Kasumi-1 (cell line): ENCODE data around the gene CLPSL2.
"Not testable (repeated sequence)": the region's sequence is repeated elsewhere in the genome, so short reads cannot be mapped to it uniquely, and the experiment has no call there.

Source experiments
- DNase-seq, 2 experiments: peaks; one replicate each; lab custom pipeline; 2025; lab: John Stamatoyannopoulos, UW

CLPSL2 gene

DNA sequence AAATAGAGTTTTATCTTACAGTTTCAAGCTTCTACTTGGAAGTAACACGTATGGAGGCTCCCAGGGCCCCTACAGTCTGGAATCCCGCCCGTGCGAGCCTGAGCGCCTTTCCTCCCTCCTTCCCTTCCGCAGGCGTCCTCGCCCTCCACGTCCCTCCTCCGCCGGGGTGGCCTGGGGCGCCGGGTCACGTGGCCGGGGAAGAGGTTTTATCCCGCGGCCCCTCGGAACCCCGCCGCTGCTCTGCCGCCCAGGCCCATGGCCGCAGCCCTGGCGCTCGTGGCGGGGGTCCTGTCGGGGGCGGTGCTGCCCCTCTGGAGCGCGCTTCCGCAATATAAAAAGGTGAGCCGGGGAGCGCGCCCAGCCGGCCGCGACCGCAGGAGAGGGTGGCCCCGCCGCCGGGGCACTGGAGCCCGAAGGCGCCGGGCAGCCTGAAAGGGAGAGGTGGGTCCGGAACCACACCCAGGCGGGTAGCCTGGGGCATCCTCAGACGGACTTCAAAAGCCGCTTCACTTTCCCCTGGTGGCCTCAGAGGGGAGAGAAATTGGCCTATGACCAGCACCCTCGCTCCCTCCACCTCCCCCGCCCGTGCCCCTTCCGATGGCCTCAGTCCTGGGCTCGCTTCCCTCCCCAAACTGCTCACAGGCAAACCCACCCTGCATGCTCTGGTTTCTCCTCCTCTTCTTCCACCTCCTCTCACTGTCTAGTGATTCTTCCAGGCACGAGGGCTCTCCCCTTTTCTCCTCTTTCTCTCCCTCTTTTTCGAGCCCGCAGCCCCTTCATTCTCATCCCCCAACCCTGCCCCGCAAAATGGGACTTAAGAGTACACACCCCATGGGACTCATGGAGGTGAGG is at the start of gene CLPSL2:
Gene CLPSL2 (plus strand): TSS at position 235 of the 852 bp plus-strand sequence. CDS start 21 bp downstream, at position 256.
- peak in 1 of 2 experiments; percentile 27 for DNase-seq

DNA sequence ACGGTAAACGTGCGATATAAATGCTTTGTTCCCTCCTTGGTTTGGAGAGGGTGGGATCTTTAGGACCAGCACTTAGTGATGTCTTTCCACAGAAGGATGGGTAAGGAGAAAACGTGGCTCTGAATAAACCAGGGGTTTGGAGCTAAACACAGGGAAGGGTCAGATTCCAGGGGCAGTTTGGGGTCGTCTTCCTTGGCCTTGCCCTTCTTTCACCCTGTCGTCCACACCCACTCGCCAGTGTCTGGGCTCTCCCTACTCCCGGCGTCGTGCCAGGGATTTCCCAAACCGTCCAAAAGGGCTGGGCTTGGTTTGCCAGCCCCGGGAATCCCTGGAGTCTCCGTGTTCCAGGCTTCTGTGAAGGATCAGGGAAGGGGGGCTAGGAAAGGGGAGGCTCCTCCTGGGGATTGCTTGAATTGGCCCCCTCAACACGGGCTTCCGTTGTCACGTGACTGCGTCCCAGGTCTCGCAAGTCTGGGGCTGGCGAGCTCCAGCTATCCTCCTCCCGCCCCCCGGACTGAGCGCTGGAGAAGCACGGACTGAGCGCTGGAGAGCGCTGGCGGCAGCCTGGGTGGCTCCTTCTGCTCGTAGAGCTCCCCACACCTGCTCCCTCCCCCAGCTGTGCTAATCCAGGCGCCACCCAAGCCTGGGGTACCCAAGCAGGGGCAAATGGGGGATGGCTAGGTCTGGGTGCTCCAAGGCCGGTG is 49.0 kb upstream of the CLPSL2 start:
- DNase-seq: peak; percentile 20 to 50

- peak; percentile 64 to 82 for DNase-seq
These were observed 48.3 kb upstream of the CLPSL2 start for GRCh38 chr6:35727935-35728682.

- peak in 1 of 2 experiments; percentile 16 for DNase-seq
These were observed 47.4 kb upstream of the CLPSL2 start for GRCh38 chr6:35728683-35729678.

- no peak for DNase-seq
These were observed 46.7 kb upstream of the CLPSL2 start for GRCh38 chr6:35729722-35730121.

DNA sequence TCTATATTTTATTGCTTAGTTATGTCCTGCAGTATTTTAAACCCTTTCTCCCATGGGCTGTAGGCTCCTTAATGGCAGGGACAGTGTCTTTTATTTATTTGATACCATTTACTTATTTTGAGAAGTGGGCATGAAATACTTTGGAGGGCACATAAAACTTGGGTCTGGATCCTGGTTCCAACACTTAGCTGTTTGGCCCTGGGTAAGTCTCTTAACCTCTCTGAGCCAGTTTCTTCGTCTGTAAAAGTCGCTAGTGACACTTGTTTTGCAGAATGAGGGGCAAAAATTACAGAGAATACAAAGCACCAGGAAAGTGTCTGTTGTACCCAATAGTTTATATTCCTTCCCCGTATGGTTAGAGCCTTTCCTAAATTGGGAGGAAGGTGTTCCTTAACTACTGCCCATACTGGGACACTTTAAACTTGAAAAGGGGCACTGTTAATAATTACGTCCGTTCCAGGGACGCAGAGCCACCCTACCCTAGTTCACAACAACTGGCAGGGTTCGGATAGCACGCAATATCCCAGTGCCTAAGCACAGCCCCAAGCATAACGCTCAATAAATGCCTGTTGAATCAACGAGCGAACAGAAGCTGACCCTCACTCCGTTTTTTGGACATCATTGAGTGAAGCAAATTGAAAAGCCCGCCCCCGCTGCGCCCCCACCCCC is 45.5 kb upstream of the CLPSL2 start:
- no peak for DNase-seq

DNA sequence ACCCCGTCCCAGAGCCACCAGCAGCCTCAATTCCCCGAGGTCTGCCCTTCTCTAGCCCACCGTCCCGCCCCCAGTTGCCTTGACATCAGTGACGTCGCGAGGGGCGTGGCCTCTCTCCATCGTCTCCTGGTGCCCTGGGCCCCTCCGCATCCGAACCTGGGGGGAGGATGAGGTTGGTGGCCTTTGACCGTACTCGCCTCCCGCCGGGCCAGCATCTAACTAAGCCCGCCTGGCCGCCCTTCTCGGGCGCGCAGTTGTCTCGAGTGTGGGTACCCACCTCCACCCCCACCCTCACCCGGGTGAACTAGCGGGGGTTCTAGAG is 45.0 kb upstream of the CLPSL2 start:
- peak; percentile 75 to 77 for DNase-seq

- DNase-seq: peak; percentile 90
These were observed 44.5 kb upstream of the CLPSL2 start for GRCh38 chr6:35731736-35732532.

DNA sequence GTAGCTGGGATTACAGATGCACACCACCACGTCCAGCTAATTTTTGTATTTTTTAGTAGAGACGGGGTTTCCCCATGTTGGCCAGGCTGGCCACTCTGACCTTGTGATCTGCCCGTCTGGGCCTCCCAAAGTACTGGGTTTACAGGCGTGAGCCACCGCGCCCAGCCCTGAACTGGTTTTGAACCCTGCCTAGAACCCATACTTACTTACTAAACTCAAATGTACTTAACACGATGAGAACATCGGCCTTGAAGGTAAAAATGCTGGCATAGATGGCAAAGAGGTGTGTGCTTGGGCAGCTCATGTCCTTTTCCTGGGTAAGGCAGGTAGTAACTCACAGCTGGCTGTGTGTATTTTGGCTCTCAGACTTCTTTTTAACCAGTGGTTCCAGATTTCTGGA is 42.8 kb upstream of the CLPSL2 start:
- DNase-seq: no peak

DNA sequence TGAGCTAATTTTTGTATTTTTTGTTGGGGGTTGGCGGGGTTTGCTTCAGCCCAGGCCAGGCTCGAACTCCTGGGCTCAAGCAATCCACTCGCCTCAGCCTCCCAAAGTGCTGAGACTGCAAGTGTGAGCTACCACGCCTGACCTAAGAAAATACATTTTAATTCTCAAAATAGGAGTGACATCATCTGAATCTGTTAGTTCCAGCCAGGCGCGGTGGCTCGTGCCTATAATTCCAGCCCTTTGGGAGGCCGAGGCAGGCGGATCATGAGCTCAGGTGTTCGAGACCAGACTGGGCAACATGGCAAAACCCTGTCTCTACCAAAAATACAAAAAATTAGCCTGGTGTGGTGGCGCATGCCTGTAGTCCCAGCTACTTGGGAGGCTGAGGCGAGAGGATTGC is 42.1 kb upstream of the CLPSL2 start:
- DNase-seq: not testable (repeated sequence)

GRCh38 chr6:35735452-35735851 is 40.9 kb upstream of the CLPSL2 start:
- no peak for DNase-seq

GRCh38 chr6:35736253-35736894 is 40.0 kb upstream of the CLPSL2 start:
- peak; percentile 64 to 70 for DNase-seq

GRCh38 chr6:35736982-35737412 is 39.4 kb upstream of the CLPSL2 start, which contains the start of gene ARMC12:
Gene ARMC12 (plus strand): TSS chr6:35737032. CDS start chr6:35737109, 77 bp downstream.
- no peak for DNase-seq

DNA sequence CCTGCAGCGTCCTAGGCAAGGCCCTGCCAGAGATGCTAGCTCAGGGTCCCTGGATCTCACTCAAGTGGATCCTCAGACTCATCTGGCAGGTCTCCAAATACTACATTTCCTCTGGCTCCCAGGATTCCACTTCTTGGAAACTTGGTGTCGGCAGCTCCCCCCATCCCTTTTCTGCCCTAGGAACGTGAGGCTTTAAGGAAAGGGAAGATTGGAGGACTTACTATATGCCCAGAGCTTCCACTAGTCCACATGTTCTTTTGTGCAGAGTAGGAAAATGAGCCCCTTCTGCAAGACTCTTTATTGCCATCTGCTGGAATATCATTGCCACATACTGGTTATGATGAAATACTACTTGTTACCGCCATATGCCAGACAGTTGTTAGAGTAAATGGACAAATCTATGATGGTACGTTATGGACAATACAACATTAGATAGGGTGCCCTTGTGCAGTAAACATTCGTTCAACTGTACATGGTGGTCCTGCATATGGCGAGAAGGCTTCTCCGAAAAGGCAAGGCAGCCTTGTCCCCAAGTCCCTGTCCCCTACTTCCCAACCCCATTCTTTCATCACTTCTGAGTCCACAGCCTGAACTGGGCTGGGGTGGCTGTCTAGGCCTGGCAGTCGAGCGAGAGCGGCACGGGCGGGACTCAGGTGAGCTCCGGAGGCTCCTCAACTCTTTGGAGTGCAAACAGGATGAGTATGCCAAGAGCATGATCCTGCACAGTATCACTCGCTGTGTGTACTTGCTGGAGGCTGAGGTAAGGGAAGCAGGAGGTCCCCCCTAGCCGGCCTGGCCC is 38.8 kb upstream of the CLPSL2 start:
- DNase-seq: peak; percentile 94 to 97

DNA sequence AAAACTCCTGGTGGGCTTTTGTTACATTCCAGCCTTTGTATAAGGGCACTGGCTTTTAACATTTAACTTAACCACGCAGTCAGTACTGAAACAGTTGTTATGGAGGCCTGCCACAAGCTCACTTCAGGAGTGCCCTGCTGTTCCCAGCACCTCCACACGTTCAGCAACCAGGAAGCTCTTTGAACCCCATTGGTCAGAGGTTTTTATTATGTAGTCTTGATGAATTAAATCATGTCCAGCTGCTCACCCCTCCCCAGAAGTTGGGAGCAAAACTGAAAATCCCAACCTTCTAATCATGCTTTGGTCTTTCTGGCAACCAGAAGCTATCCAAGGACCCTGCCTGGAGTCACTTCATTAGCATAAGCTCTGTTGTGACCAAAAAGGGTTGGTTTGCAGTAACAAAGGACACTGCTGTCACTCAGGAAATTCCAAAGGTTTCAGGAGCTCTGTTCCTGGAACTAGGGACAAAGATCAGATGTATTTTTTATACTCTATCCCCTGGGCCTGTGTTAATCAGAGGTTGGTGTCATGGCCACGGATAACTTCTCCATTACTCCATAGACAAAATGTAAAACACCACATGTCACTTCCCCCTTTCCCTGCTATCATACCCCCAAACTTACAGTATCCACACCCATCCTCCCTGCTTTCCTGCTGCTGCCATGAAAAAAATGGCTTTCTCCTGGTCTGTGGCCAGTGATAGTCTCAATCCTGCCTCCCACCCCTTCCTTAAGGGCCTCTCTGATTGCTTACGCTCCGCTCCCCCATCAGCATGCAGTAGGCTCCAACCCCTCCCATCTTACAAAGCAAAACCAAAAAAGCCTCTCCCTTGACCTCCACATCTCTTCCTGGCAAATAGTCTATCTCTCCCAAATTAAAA is 36.5 kb upstream of the CLPSL2 start:
- no peak for DNase-seq

GRCh38 chr6:35742842-35743241 is 33.6 kb upstream of the CLPSL2 start:
- DNase-seq: no peak

- no peak for DNase-seq
These were observed 30.9 kb upstream of the CLPSL2 start for GRCh38 chr6:35745509-35745908.
